Retina (tissue), 1 donor: Measurements from ENCODE around the gene BABAM2.
"Not testable (repeated sequence)": the region's sequence is repeated elsewhere in the genome, so short reads cannot be mapped to it uniquely, and the experiment has no call there.

Source experiments
- DNase-seq: peaks from one replicate; pipeline ENCODE4 v3.0.0-alpha.2; 2016

BABAM2 gene

DNA sequence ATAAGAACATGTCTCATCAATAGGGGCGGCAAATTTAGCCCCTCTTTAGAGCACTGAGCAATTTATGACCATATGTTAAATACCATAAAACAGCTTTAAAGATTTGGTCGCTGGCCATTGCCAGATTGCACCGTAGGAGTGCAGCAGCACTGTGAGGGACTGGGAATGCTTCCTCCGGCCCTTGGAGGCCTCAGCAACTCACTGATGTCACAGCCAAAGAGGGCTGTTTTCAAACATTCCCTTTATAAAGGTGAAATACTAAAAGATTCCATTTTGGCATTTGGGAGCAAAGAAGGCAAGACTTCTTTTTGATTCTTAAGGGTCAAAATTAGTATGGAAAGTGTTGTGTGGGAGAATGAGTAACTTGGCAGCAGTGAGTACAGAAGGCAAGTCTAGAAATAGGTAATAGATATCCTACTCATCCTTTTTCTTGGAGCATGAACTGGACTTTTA is 63.7 kb downstream of the BABAM2 start:
- no peak for DNase-seq

- no peak for DNase-seq
Measured at GRCh38 chr2:27954771-27955383, 64.3 kb downstream of the BABAM2 start.

DNA sequence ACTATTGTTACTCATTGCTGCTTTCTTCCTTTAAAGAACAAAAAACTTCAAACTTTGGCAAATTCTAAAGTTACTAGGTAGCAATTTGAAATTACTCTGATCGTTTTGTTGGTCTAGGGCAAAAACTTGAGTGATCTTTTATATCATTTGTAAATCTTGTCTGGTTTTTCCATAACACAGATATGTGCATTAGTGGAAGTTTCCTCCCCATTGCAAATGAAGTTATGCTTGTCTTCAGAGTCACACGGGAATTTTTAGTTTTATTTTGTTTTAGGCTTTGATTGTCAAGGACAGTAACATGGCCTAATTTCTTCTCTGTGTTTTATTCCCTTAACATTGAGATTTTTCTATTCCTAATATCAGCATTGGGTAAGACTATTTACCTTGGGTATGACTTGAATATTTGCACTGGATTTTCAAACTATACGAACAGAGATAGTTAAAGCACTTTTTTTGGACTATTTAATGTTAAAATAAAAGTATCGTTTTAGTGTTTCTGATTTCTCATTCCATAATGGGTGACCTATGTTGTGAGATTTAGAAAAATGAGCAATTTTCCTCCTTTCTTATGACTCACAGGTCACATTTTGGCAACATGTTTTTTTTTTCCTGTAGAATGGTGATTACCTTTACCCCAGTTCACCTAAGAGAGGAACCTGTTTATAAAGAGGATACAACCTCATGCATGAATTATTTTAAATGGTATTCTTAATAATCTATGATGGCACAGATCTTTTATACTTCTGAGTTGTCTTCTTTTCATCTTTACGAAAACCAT is 65.0 kb downstream of the BABAM2 start:
- no peak for DNase-seq

GRCh38 chr2:27956888-27957287 is 66.4 kb downstream of the BABAM2 start:
- no peak for DNase-seq

- no peak for DNase-seq
Measured at GRCh38 chr2:27958711-27959378, 68.3 kb downstream of the BABAM2 start.

GRCh38 chr2:27959496-27959895 is 69.0 kb downstream of the BABAM2 start:
- DNase-seq: peak; percentile 13

- peak; percentile 36 for DNase-seq
Measured at GRCh38 chr2:27960237-27960912, 69.8 kb downstream of the BABAM2 start.

DNA sequence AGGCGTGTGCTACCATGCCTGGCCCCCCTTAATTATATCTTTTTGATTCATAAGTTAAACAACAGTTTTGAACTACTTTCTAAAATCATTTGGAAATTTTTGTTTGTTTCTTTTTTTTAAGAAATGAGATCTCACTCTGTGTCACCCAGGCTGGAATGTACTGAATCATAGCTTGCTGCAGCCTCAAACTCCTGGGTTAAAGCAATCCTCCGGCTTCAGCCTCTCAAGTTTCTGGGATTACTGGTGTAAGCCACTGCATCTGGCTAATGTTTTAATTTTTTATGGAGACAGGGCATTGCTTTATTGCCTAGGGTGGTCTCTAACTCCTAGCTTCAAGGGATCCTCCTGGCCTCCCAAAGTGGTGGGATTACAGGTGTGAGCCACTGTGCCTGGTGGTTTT is 71.5 kb downstream of the BABAM2 start:
- DNase-seq: no peak

DNA sequence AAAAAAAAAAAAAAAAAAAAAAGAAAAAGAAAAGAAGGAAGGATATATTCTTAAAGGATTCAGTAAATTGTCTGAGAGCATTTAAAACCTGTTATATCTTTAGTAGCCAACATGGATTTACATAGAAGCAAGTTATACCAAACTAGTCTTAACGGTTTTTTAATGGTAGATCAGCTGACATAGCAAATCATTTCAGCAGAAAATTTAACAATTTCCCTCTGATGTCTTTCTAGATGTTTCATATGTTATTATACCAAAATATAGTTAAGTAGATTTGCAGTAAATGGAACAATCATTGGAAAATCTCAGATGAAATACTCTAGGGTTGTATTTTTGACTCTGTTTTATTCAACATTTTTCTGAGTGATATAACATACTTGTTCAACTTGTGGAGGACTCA is 72.9 kb downstream of the BABAM2 start:
- no peak for DNase-seq

GRCh38 chr2:27964067-27964466 is 73.5 kb downstream of the BABAM2 start:
- DNase-seq: no peak

DNA sequence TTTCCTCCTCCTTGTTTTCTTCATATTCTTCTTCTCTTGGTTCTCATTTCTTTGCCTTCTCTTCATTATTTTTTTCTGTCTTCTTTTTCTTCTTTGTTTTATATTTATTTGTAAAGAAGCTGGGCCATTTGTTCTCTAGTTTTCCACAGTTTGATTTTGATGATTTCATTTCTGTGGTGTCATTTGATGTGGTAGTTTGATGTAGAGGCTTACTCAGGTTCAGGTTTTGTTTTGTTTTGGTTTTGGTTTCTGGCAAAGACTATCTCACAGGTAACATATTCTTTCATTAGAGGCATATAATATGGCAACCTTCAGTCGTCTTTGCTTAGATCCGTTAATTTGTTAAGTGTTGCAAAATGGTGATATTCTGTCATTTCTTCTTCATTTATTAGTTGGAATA is 75.3 kb downstream of the BABAM2 start:
- DNase-seq: no peak

- DNase-seq: no peak
Measured at GRCh38 chr2:27966466-27966865, 75.9 kb downstream of the BABAM2 start.

DNA sequence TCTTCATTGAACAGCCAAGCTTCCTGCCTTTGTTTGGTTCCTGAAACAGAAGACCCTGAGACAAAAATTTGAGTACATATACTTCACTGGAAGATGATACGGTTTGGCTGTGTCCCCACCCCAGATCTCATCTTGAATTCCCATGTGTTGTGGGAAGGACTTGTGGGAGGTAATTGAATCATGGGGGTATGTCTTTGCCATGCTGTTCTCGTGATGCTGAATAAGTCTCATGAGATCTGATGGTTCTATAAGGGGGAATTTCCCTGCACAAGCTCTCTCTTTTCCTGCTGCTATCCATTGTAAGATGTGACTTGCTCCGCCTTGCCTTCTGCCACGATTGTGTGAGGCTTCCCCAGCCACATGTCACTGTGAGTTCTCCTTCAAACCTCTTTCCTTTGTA is 76.5 kb downstream of the BABAM2 start:
- no peak for DNase-seq

GRCh38 chr2:27968045-27968444 is 77.5 kb downstream of the BABAM2 start:
- DNase-seq: not testable (repeated sequence)

GRCh38 chr2:27968957-27969356 is 78.4 kb downstream of the BABAM2 start:
- DNase-seq: not testable (repeated sequence)

- no peak for DNase-seq
Measured at GRCh38 chr2:27972311-27972710, 81.8 kb downstream of the BABAM2 start.

GRCh38 chr2:27973592-27973991 is 83.1 kb downstream of the BABAM2 start:
- no peak for DNase-seq

DNA sequence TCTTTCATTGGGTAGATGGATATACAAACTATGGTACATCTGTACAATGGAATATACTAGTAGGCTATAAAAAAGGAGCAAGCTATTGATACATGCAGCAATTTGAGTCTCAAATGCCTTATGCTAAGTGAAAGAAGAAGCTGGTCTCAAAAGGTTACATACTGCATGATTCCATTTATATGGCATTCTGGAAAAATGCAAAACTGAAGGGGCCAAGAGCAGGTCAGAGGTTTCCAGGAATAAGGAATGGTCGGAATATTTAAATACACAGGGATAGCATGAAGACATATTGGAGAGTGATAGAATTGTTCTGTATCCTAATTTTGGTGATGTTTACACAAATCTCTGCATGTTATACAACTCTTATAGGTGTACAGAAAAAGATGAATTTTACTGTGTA is 85.8 kb downstream of the BABAM2 start:
- DNase-seq: no peak

GRCh38 chr2:27977731-27978312 is 87.3 kb downstream of the BABAM2 start:
- no peak for DNase-seq

DNA sequence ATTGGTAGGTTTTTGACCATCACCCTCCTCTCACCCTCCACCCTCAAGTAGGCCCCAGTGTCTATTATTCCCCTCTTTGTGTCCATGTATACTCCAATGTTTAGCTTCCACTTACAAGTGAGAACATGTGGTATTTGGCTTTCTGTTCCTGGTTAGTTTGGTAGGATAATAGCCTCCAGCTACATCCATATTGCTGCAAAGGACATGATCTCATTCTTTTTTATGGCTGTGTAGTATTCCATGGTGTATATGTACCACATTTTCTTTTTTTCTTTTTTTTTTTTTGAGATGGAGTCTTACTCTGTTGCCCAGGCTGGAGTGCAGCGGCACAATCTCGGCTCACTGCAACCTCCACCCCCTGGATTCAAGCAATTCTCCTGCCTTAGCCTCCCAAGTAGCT is 88.2 kb downstream of the BABAM2 start:
- not testable (repeated sequence) for DNase-seq

DNA sequence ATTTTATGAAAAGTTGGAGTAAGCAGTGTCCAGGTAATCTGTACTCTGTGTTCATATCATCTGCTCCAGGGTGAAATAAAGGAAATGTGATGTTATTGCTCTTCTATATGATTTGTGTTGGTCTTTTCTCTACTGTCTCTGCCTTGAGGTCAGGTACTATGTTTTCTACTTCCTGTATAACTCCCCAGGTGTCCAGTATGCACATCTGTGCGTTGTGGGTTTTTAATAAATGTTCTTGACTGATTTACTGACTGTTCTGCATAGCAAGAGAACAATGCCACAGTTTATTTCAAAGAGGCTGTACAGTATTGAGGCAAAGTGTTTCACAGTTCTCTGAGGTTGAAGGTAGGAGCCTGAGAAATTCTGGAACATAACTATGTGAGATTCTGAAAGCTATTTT is 89.7 kb downstream of the BABAM2 start:
- DNase-seq: no peak

DNA sequence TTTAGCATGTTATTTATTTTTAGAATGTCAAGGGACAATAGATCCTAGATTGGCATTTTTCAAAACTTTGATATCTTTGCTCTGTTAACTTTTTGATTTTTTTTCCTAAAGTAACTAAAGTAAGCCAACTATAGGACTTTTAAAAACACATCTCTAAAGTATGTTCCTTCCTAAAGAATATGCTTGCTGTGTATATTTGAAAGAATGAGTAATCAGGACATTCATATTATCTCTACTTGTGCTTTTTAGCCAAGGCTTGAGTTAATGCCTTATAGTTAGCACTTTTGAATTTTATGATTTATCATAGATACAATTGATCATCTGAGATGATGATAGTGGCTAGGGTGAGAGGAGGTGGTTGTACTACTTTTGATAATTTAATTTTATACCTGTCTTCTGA is 93.6 kb downstream of the BABAM2 start:
- DNase-seq: no peak

DNA sequence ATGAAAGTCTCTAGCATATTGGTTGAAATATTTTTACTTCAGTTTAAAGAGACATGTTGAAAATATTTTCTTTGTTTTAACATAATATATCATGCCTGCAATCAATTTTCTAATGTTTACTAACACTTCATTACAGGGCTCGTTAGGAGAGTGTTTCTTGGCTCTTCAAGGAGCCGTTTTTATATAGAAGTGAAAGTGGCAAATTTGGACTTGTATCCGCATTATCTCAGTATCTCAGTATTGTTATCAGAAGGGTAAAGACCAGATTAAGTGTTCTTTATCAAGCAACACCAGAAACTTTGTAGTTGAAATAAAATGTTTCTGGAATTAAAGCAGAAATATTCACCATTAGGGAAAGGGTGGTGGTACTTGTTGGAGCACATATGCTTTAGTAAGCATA is 97.8 kb downstream of the BABAM2 start:
- no peak for DNase-seq
